ENCODE data around the gene ZNF165.
"Not testable (repeated sequence)": the region's sequence is repeated elsewhere in the genome, so short reads cannot be mapped to it uniquely, and the experiment has no call there.

ZNF165 gene

DNA sequence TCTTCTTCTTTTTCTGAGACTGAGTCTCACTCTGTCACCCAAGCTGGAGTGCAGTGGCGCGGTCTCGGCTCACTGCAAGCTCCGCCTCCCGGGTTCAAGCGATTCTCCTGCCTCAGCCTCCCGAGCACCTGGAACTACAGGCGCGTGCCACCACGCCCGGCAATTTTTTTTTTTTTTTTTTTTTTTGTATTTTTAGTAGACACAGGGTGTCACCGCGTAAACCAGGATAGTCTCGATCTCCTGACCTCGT lies at the start of gene ZNF165:
Gene ZNF165, plus strand, starts transcription at position 188 of the 250 bp plus-strand sequence. CDS start 4,913 bp downstream, outside the sequence.
- not testable (repeated sequence) for DNase-seq (ENCODE audit: low read depth, low spot score)

DNA sequence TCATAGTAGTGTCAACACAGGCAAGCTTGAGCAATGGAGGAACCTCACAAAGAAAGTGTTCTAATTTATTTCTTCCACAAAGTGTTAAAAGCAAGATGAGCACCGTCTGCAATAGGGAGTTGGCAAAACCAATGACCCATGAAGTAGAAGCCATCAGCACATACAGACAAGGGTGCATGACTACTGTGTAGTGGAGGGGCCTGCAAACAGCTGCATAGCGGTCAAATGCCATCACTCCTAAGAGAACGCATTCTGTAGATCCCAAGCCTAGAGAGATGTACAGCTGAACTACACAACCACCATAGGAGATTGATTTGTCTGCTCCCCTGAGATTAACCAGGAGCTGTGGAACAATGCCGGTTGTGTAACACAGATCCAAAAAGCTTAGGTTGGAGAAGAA lies 26.8 kb upstream of the ZNF165 start:
- DNase-seq (ENCODE audit: low read depth, low spot score), result no peak

DNA sequence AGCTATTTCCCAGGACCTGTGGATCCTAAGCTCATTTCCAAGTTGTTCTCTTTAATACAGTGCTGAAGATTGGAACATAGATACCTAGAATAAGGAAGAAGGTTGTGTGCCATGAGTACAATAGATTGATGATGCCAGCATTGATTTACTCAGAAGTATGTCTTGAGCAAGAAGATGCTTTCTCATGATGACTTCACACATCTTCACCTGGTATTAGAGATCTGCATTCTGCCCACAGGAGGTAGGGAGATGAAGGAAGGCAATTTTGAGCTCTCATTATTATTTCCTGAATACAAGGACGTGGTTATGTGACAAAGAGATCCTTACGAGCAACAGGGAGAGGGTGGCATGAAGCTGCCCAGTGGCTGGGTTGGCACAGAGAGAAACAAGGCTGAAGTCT lies 20.0 kb upstream of the ZNF165 start:
- no peak for DNase-seq (ENCODE audit: low read depth, low spot score)

DNA sequence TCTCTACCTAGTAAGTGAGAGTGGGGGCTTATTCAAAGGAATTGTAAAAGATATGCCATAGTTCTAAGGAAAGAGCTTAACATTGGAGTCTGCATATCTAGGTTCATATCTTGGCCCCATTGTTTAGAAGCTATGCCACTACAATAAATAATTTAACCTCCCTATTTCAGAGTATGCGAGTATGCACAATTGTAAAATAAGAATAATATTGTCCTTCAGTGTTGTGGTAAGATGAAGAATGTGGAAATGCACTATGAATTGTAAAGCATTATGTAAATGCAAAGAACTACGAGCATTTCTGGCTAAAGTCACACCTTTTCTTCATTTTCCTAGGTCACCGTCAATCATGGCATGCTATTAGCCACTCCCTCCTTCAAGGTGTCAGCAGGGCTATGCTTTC lies 16.1 kb upstream of the ZNF165 start:
- DNase-seq (ENCODE audit: low read depth, low spot score), result no peak

DNA sequence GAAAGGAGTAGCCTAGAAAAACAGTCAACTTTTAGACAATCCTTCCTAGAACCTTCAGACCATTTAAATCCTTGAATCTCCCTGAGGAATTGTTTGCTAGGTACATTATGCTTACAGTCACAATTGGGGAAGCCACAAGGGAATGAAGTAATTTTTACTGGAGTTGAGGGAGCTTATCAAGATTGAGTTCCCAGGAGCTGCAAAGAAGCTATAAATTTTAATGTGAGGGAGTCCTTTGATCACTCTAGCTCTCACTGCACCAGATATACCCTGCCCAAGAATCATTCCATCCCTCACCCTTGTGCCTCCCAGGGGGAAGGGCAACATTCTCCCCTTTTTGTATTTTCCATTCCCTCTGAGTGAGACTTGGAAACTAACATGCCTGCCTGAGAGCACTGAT lies 12.3 kb upstream of the ZNF165 start:
- no peak for DNase-seq (ENCODE audit: low read depth, low spot score)

DNA sequence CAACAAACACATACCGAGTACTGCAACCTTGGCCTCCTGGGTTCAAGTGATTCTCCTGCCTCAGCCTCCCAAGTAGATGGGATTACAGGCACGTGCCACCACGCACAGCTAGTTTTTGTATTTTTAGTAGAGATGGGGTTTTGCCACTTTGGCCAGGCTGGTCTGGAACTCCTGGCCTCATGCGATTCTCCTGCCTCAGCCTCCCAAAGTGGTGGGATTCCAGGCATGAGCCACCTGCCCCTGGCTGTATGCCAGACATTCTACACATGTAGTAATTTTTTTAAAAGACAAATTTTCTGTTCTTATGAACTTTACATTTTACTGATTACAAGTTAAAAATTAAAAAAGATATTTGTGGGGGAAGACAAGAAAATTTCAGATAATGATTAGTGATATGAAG lies 9.4 kb upstream of the ZNF165 start:
- not testable (repeated sequence) for DNase-seq (ENCODE audit: low read depth, low spot score)

DNA sequence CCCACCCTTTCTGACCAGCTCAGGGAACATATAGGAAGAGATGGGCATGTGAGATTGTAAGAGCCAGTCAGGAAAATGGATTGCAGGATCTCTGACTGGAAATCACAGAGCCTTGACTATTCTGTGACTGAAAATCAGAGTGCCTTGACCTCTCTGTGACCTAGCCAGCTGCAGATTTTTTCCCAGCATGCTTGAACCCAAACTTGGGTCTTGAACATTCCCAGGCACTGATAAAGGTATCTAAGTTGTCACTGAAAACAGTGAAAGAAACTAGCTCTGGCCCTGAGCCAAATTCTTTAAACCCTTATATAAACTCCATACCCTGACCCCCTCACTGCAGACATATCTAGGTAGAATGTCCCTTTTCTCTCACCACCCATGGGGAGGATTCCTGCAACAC lies 2.3 kb upstream of the ZNF165 start:
- no peak for DNase-seq (ENCODE audit: low read depth, low spot score)

DNA sequence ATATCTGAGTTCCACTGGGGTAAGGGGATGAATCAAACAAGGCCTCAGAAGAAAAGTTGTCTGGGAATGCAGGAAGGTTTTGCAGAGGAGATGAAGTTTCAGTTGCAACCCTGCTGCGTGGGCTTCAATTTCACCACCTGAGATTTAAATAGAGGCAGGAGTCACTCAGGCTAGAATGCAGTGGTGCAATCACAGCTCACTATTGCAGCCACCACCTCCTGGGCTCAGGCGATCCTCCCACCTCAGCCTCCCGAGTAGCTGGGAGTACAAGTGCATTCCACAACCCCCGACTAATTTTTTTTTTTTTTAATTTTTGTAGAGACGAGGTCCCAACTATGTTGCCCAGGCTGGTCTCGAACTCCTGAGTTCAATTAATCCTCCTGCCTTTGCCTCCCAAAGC lies 1.5 kb upstream of the ZNF165 start:
- no peak for DNase-seq (ENCODE audit: low read depth, low spot score)

DNA sequence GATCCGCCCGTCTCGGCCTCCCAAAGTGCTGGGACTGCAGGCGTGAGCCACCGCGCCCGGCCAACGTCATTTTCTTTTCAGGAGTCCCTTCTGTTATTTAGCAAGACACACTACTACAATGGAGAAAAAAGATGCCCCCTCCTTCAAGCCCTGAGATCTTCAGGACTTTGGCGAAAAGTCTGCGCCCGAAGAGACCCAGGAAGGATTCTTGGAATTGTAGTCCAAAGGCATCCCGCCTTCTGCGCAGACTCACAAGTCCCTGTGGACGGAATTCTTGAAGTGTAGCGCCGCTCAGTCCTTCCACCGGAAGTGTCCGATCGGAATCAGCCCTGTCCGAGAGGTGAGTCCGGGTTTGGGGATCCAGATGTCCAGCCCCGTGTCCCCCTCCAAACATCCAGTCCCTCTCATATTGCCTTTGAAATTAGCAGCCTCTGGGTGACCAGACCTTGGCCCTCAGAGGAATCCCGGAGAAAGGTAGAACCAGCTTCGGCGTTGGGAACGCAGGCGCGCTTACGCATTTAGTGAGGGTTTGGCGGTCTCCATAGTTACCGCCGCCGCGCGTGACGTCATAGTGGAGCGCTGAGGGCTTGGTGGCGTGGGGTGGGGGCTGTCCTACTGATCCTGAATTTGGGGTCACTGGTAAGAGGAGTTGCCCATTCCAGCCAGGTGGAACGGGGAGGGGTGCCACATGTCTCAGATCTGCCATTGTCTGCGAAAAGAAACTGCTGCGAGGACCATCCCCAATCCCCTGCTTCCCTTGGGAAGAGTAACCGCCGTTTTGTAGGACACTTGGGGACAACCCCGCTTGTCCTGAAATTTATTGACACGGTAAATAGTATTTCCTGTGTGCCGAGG lies 490 bp downstream of the ZNF165 start:
- DNase-seq (ENCODE audit: low read depth, low spot score), result peak; percentile 77

DNA sequence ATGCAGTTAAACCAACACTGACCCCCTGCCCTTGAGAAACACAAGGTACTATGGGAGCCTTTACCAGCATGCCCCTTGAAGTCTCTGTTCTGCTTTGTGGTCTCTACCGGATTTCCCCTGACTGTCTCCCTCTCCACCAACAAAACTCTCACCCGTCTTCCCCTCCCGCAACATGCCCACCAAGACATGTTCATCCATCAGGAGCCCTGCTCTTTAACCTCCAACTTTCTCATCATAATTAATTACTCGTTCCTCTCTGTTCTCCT lies 1.1 kb downstream of the ZNF165 start:
- DNase-seq (ENCODE audit: low read depth, low spot score), result no peak

DNA sequence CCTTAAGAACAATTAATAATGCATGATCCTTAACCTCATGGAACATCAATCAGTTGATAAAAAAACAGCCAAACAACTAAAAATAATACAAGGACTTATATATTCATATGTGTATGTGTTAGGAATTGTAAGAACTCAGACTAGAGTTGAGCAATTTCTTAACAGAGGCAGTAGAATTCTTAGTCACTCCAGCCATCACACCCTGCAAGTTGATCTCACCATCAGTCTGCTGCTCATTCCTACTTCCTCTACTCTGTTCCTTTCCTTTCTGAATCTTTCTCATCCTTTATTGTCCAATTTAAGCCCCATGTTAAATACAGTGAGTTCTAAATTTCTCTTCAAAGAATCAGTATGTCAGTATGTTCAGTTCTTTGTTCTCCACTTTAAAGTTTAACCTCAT lies 2.6 kb downstream of the ZNF165 start:
- DNase-seq (ENCODE audit: low read depth, low spot score), result no peak

DNA sequence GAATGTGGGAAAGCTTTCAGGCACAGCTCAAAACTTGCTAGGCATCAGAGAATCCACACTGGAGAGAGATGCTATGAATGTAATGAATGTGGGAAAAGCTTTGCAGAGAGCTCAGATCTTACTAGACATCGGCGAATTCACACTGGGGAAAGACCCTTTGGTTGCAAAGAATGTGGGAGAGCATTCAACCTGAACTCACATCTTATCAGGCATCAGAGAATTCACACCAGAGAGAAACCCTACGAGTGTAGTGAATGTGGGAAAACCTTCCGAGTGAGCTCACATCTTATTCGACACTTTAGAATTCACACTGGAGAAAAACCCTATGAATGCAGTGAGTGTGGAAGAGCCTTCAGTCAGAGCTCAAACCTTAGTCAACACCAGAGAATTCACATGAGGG lies 8.7 kb downstream of the ZNF165 start:
- no peak for DNase-seq (ENCODE audit: low read depth, low spot score)

DNA sequence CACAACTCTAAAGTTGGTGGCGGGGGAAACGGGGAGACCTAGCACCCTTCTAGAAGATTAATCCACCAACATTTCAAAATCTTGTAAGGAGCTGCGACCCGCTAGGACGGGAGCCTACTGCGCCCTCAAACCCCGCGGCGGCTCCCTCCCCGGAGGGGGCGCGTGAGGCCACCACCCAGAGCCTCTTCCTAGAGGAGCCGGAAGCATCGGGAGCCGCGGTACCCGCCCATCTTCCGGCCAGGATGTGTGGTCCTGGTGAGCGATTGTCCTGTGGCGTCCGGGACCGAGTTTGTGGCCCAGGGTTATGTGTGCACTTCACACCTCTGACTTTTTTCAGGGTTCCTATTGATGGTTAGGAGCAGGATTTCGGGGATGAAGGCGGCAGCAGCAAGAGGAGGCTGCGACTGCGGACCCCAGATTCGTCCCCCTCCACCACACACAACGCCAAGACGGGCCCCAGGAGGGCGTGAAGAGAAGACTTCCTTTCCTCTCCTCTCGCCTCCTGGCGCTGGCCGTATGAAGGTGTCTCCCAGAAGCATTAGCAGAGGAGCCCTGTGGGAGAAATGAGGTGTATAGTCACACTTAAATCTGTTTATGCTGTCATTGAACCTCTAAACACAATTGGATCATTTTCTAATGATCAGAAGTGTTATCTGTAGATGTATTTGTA lies 10.7 kb downstream of the ZNF165 start:
- DNase-seq (ENCODE audit: low read depth, low spot score), result no peak

DNA sequence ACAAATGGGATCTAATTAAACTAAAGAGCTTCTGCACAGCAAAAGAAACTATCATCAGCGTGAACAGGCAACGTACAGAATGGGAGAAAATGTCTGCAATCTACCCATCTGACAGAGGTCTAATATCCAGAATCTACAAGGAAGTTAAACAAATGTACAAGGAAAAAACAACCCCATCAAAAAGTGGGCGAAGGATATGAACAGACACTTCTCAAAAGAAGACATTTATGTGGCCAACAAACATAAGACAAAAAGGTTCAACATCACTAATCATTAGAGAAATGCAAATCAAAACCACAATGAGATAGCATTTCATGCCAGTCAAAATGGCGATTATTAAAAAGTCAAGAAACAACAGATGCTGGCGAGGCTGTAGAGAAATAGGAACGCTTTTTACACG lies 21.9 kb downstream of the ZNF165 start:
- DNase-seq (ENCODE audit: low read depth, low spot score), result not testable (repeated sequence)

DNA sequence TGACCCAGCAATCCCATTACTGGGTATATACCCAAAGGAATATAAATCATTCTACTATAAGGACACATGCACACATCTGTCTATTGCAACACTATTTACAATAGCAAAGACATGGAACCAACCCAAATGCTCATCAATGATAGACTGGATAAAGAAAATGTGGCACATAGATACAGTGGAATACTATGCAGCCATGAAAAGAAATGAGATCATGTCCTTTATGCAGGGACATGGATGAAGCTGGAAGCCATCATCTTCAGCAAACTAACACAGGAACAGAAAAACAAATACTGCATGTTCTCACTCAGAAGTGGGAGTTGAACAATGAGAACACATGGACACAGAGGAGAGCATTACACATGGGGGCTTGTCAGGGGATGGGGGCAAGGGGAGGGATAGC lies 22.3 kb downstream of the ZNF165 start:
- DNase-seq (ENCODE audit: low read depth, low spot score), result not testable (repeated sequence)

DNA sequence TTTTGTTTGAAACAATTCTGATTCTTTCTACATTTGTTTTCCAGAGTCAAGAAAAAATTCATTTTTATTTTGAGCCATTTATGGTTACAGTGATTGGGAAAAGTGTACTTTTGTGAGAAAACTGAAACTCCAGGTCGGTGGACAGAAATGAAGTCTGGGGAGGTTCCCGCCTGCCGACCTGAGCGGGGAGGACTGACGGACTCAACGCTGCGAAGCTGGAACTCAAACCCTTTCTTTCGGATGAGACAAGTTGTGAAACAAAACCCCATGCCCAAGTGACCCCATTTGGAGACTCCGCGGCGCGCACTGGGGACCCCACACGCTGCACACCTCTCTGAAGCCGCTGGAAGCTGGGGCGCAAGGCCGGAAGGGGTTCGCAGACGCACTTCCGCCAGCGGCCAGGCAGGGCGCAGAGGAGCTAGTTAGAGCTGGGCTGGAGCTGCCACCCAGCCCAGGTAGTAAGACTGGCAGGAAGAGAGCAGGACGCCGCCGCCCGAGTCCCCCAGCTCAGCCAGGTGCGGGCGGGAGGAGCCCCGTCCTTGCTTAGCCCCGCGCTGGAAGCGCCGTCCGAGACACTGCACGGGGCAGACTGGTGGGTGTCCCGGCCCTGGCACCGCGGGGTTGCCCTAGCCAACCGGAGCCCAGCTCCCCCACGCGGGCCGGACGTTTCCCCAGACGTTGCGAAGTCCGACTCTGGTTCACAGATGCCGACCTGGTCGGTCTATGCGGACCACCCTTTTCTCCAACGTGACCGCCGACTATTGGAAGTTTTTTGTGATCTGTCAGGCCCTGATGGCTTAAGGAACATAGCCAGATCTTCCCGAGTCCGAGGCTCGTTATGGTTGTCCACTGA lies 24.2 kb downstream of the ZNF165 start:
- peak; percentile 69 for DNase-seq (ENCODE audit: low read depth, low spot score)

DNA sequence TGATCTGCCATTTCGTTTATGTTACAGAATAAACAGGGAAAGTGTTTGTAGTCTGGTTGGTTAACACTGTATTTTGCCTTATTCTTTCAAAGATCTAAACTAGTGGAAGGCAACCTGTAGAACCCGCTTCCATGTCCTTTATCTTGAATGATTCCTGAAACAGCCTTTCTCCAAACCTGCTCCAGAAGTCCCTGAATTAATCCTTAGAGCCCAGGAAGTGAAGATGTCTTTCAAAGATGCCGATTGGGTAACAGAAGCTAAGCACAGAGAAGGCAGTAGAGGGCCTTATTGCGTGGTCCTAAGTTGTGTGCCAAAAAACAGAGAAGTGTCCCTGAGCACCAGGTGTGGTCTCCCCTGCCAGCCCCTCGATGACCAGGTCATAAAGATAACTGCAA lies 24.9 kb downstream of the ZNF165 start:
- DNase-seq (ENCODE audit: low read depth, low spot score), result no peak

DNA sequence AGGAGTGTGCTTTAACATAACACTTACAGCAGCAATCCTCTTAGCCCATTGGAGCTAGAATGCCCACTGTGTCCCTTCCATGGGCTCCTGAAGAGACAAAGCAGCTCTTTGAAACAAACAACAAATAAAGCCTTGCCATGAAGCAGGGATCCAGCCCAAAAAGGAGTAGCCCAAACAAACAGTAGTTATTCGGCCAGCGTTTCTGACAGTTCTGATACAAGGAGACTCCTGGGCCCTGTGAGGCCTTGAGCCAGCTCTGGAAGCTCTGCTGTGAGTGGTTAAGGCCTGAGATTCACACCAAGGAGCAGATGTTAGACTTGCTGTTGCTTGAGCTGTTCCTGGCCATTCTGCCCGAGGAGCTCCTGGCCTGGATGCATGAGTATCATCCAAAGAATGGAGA lies 27.1 kb downstream of the ZNF165 start:
- DNase-seq (ENCODE audit: low read depth, low spot score), result no peak

DNA sequence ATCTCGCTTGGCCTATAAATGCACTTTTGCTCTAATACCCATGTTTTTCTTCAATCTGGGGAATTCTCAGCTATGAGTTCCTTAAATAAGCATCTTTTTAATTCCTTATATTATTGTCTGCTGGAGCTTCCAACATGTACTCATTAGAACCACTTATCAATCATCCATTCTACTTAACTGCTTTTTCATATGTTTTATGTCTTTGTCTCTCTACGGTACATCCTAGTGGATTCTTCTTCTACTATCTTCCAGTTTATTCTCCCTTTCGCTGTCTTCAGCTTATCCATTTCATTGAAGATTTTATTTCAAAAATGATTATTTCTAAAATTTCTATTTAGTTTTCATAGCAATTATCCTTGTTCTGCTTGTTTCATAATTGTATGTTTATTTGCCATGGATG lies 31.6 kb downstream of the ZNF165 start:
- no peak for DNase-seq (ENCODE audit: low read depth, low spot score)

DNA sequence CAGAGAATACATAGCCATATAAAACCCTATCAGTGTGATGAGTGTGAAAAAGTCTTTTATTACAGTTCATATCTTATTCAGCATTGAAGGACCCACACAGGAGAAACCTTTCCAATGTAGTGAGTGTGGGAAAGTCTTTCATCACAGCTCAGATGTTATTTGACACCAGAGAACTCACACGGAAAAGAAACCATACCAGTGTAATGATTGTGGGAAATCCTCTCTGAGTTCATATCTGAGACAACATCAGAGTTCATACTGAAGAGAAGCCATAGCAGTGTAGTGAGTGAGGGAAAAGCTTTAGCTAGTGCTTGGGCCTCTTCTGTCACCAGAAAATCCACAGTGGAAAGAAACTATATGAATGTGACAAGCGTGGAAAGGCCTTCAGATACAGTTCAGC lies 35.4 kb downstream of the ZNF165 start:
- DNase-seq (ENCODE audit: low read depth, low spot score), result no peak

DNA sequence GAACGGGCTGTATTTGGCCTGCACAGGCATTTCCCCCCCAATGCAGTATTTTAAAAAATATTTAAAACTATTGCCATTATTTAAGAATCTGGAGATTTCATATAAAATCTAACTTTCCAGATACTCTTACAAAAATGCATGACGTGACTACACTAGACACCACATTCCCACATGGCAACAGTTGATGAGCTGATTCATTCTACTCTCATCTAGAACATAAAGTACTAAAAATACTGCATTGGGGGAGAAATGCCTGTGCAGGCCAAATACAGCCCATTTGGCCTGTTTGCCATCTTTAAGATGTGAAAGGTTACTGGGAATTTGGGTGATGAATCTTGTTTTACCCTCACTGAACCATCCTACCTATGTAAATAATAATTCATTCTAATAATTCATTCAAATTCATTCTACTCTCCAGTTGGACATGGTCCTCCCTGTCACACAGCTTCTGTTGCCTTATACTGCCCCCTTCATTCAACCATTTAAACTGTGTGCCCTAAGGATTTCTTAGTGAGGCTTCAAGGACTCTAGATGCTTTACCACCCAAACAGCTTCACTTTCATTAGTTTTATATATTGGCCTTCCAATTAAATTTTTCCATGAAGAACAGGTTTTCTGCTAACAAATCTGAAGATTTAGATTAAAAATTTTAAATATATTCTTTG lies 37.1 kb downstream of the ZNF165 start:
- no peak for DNase-seq (ENCODE audit: low read depth, low spot score)

DNA sequence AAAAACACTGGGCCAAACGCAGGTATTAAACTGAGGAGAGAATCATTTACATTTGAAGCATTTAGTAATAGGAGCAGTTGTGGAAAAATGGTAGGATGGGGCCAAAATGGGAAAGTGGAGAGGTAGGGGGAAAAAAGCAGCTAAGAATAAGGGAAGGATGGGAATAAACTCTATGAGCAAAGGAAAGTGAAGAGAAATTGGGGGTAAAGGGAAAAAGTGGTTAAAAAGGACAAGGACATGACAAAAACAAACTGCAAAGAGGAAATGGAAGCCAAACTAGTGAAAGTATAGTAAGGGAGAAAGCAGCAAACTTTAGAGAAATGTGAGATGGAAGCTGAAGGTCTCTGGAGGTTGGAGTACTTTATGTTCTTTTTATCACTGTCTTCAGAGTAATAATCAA lies 37.8 kb downstream of the ZNF165 start:
- DNase-seq (ENCODE audit: low read depth, low spot score), result no peak

Measured in activated naive CD8-positive, alpha-beta T cell treated with anti-CD3 and anti-CD28 coated beads, Interleukin-2, amount 50 U/mL, for 16 hours (primary cell).